Activated T-cell treated with anti-CD3 and anti-CD28 coated beads, Interleukin-2, amount 50 U/mL, for 1 hour (primary cell): ENCODE results near the gene CAPN15.
"Not testable (repeated sequence)": the region's sequence is repeated elsewhere in the genome, so short reads cannot be mapped to it uniquely, and the experiment has no call there.

ENCODE experiments used
- DNase-seq: peaks from one replicate; pipeline ENCODE4 v3.0.0-alpha.2; 2020

CAPN15 gene

GRCh38 chr16:507527-507926 is 20.0 kb upstream of the CAPN15 start:
- DNase-seq: not testable (repeated sequence)

GRCh38 chr16:507996-508395 is 19.5 kb upstream of the CAPN15 start:
- no peak for DNase-seq

- no peak for DNase-seq
Measured at GRCh38 chr16:508884-509736, 18.4 kb upstream of the CAPN15 start.

- no peak for DNase-seq
Measured at GRCh38 chr16:510066-510825, 17.3 kb upstream of the CAPN15 start.

- DNase-seq: no peak
Measured at GRCh38 chr16:512802-513201, 14.7 kb upstream of the CAPN15 start.

GRCh38 chr16:513950-514349 is 13.6 kb upstream of the CAPN15 start:
- DNase-seq: no peak

GRCh38 chr16:515175-515938 is 12.2 kb upstream of the CAPN15 start:
- DNase-seq: no peak

GRCh38 chr16:515939-516226 is 11.6 kb upstream of the CAPN15 start:
- no peak for DNase-seq

- DNase-seq: no peak
Measured at GRCh38 chr16:516301-516700, 11.2 kb upstream of the CAPN15 start.

- DNase-seq: no peak
Measured at GRCh38 chr16:518858-519257, 8.7 kb upstream of the CAPN15 start.

- no peak for DNase-seq
Measured at GRCh38 chr16:519425-519824, 8.1 kb upstream of the CAPN15 start.

- no peak for DNase-seq
Measured at GRCh38 chr16:519841-520687, 7.4 kb upstream of the CAPN15 start.

GRCh38 chr16:520847-521246 is 6.7 kb upstream of the CAPN15 start:
- no peak for DNase-seq

- DNase-seq: no peak
Measured at GRCh38 chr16:521381-522210, 5.9 kb upstream of the CAPN15 start.

GRCh38 chr16:522320-523096 is 5.0 kb upstream of the CAPN15 start:
- DNase-seq: no peak

GRCh38 chr16:523097-523741 is 4.3 kb upstream of the CAPN15 start:
- DNase-seq: no peak

- DNase-seq: no peak
Measured at GRCh38 chr16:524274-525040, 3.1 kb upstream of the CAPN15 start.

GRCh38 chr16:525123-525519 is 2.4 kb upstream of the CAPN15 start:
- no peak for DNase-seq

GRCh38 chr16:525520-526180 is 1.9 kb upstream of the CAPN15 start:
- peak; percentile 55 for DNase-seq
